ENCODE data around the gene TAAR6. TPM values are rescaled to one million over a fixed set of nuclear protein-coding genes. Genes with fewer than 3 reads are reported as not detected.
"Not testable (repeated sequence)": the region's sequence is repeated elsewhere in the genome, so short reads cannot be mapped to it uniquely, and the experiment has no call there.

The TAAR6 gene
- total RNA-seq, 4 donors from 2014 or later = not detected

GRCh38 chr6:132598473-132598872, 28.4 kb downstream of the TAAR6 start:
- DNase-seq = no peak
- no peak for TF ChIP-seq POLR2A (IDR thresholded peaks at IDR 0.05)
- TF ChIP-seq, protein P1, sequence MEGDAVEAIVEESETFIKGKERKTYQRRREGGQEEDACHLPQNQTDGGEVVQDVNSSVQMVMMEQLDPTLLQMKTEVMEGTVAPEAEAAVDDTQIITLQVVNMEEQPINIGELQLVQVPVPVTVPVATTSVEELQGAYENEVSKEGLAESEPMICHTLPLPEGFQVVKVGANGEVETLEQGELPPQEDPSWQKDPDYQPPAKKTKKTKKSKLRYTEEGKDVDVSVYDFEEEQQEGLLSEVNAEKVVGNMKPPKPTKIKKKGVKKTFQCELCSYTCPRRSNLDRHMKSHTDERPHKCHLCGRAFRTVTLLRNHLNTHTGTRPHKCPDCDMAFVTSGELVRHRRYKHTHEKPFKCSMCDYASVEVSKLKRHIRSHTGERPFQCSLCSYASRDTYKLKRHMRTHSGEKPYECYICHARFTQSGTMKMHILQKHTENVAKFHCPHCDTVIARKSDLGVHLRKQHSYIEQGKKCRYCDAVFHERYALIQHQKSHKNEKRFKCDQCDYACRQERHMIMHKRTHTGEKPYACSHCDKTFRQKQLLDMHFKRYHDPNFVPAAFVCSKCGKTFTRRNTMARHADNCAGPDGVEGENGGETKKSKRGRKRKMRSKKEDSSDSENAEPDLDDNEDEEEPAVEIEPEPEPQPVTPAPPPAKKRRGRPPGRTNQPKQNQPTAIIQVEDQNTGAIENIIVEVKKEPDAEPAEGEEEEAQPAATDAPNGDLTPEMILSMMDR (IDR thresholded peaks at IDR 0.05) = peak in 1 of 6 experiments; percentile 17
- intact Hi-C loops (cut with DNase I) = no loop called here
- H3K36me3 ChIP-seq = no peaks in the 10 kb centered on the region
- no peaks in the 10 kb centered on the region for H3K9me3 ChIP-seq
- H3K27me3 ChIP-seq = no peaks in the 10 kb centered on the region
- no peak overlapping the region for H3K4me3 ChIP-seq (replicated peaks in 1 of 3)
- H3K4me1 ChIP-seq = no peaks in the 10 kb centered on the region
- WGBS, 2 donors = 35 to 39% methylated on average over 3 of the region's 3 CpGs
- H3K27ac ChIP-seq = no peak overlapping the region

- H3K4me1 ChIP-seq; H3K4me3 ChIP-seq (replicated peaks in 1 of 3); H3K9me3 ChIP-seq; H3K36me3 ChIP-seq; H3K27me3 ChIP-seq; DNase-seq; intact Hi-C loops (cut with DNase I); H3K27ac ChIP-seq: not testable (repeated sequence)
These were observed 30.8 kb downstream of the TAAR6 start for GRCh38 chr6:132600900-132601299.

DNA sequence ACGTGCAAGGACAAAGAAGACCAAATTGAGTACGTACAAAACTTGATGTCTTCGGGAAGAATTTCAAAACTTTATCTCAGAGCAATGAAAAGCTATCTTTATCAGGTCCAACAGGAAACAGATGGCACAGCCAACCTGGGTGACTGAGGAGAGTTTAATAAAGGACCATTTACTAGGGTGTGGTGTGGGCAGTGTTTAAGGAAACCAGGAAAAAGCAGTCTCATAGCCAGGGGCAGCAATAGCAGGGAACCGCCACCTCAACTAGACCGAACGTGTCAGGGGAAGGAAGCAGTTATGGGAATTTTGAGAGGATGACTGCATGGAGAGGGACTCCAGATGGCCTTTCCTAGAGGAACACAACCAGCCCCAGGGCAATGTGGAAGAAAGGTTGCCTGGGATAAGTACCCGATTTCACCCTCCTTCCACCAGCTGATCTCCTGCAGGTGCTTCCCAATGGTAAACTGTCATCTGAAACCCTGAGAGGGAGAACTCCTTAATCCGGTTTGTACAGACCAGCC, 34.6 kb downstream of the TAAR6 start:
- intact Hi-C loops (cut with DNase I) = no loop called here
- WGBS, 2 donors = 86 to 88% methylated on average over 8 of the region's 8 CpGs
- H3K36me3 ChIP-seq = no peaks in the 10 kb centered on the region

DNA sequence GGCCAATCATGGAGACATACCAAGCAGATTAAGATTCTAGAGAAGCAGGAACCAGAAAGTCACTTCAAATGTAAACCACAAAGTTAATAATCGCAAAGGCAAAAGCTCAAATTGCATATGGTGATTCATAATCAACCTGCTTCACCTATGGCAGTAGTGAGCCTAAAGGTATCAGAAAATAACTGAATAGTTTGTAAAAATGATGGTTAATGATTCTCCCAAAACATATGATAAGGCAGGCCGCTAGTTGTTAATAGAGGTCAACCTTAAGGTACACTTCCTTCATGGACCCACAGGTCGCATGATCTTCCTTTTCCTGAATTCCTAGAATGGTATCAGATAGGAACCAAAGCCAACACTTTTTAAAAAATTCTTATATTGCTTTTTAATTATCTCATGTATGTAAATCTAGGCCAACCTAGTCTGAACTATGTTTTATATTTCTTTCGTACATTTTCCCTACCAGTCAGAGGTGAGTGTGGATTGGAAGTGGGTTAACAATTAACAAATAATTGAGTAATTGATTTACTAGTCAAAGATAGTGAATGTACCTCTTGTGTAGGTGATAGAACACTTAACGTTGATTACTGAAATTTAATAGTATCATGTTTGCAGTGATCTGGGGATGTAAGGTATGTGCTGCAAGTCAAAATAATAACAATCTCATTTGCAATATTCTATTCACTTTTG, 37.6 kb downstream of the TAAR6 start:
- 89 to 94% methylated on average over 5 of the region's 5 CpGs for WGBS, 2 donors

More for the DNA sequence above, 34.6 kb downstream of the TAAR6 start:
- no peak for TF ChIP-seq POLR2A (IDR thresholded peaks at IDR 0.05)
- TF ChIP-seq, protein P1 (IDR thresholded peaks at IDR 0.05) = no peak
- no peaks in the 10 kb centered on the region for H3K27me3 ChIP-seq
- no peaks in the 10 kb centered on the region for H3K4me1 ChIP-seq
- no peaks in the 10 kb centered on the region for H3K9me3 ChIP-seq
- DNase-seq = no peak
- H3K27ac ChIP-seq = no peak overlapping the region
- no peak overlapping the region for H3K4me3 ChIP-seq (replicated peaks in 1 of 3)

GRCh38 chr6:132611616-132612015, 41.5 kb downstream of the TAAR6 start:
- Histone ChIP-seq H3K27me3 (no peaks in the 10 kb centered on the region), H3K36me3 (no peaks in the 10 kb centered on the region), H3K4me1 (no peaks in the 10 kb centered on the region), H3K27ac (no peak overlapping the region), H3K9me3 (no peaks in the 10 kb centered on the region), H3K4me3 (replicated peaks in 1 of 3) (no peak overlapping the region)
- 91 to 92% methylated on average over 2 of the region's 2 CpGs for WGBS, 2 donors
- DNase-seq = no peak
- intact Hi-C loops (cut with DNase I) = no loop called here
- TF ChIP-seq, protein P1 (IDR thresholded peaks at IDR 0.05) = no peak
- no peak for TF ChIP-seq POLR2A (IDR thresholded peaks at IDR 0.05)

More for the DNA sequence above, 37.6 kb downstream of the TAAR6 start:
- H3K9me3 ChIP-seq = no peaks in the 10 kb centered on the region
- H3K36me3 ChIP-seq = no peaks in the 10 kb centered on the region
- no peaks in the 10 kb centered on the region for H3K4me1 ChIP-seq
- no peak overlapping the region for H3K27ac ChIP-seq
- intact Hi-C loops (cut with DNase I) = no loop called here
- DNase-seq = no peak
- TF ChIP-seq, protein P1 (IDR thresholded peaks at IDR 0.05) = no peak
- TF ChIP-seq POLR2A (IDR thresholded peaks at IDR 0.05) = no peak
- H3K27me3 ChIP-seq = no peaks in the 10 kb centered on the region
- no peak overlapping the region for H3K4me3 ChIP-seq (replicated peaks in 1 of 3)
